Stimulated activated CD8-positive, alpha-beta memory T cell treated with anti-CD3 and anti-CD28 coated beads, Interleukin-7, amount 100 ng/mL, for 48 hours (primary cell): ENCODE results near the gene CKS2.

Experiments
- DNase-seq, 2 donors: peaks; one replicate each; pipeline ENCODE4 v3.0.0-alpha.2; 2020; ENCODE audit warnings: low read depth in 1 of 2; ENCODE audit errors: extremely low read depth in 1 of 2

The CKS2 gene

DNA sequence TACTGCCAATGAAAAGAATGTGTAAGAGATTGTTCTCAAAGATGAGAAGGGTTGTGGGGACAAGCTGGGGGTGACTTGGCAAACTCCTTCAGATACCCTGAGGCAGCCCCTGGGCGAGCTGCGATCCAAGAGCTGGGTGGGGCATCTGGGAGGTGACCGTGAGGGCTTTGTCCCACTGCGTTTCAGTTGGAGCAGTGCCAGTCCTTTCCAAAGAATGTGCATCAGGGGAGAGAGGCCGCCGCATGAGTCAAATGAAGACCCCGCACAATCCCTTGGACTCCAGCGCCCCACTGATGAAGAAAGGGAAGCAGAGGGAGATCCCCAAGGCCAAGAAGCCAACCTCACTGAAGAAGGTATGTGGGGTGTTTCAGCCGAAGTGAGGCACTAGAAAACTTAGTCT is 35.7 kb downstream of the CKS2 start:
- DNase-seq, result no peak

DNA sequence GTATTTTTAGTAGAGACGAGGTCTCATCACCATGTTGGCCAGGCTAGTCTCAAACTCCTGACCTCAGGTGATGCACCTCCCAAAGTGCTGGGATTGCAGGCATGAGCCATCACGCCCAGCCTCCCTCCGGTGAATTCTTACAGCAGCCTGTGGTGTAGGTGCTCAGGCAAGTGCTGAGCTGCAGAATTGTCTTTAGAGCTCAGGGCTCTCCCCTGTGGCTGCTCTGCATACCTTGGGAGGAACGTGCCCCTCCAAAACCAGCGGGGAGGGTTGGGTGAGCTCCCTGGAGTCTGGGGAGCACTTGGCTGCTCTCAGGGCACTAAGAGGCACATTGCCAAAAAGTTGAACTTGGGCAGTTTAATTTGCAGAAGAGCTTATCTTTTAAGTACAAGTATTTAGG is 36.7 kb downstream of the CKS2 start:
- no peak for DNase-seq

DNA sequence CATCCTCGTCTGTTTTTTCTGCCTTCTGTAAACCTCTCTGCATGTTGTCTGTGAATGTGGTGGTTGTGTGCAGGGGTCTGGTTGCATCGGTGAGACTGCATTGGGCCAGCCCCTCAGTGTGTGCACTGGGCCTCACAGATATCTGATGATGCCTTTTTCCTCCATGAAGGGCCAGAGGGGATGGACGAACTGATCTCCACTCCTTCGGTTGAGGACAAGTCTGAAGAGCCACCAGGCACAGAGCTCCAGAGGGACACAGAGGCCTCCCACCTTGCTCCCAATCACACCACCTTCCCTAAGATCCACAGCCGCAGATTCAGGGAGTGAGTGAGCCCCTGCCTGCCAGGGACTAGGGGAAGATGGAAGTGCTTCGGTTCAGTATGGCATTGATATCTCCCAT is 38.6 kb downstream of the CKS2 start:
- no peak for DNase-seq

DNA sequence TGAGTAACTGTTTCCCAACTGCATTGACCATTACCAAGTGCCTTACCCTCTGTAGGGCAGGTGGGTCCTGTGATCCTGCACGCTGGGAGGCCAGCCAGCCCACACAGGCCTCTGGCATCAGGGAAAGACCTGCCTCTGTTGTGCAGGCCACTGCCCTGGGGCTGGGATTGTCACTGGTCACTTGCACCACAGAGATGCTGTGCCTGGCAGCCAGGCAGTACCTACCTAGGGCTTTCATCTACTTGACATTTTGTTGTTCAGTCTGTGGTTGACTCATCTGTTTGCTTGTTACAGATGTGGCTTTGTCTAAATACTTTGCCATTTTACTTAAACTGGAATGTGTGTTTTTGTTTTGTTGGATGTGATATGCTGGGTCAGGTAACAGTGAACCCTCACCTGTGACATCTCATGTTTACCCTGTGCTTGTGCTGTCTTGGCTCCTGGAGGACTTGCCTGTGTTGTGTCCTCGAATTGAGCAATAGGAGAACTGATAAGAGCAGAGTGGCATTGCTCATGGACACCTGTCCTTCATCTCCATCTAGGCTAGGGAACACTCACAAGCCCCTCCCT is 40.1 kb downstream of the CKS2 start:
- no peak for DNase-seq

DNA sequence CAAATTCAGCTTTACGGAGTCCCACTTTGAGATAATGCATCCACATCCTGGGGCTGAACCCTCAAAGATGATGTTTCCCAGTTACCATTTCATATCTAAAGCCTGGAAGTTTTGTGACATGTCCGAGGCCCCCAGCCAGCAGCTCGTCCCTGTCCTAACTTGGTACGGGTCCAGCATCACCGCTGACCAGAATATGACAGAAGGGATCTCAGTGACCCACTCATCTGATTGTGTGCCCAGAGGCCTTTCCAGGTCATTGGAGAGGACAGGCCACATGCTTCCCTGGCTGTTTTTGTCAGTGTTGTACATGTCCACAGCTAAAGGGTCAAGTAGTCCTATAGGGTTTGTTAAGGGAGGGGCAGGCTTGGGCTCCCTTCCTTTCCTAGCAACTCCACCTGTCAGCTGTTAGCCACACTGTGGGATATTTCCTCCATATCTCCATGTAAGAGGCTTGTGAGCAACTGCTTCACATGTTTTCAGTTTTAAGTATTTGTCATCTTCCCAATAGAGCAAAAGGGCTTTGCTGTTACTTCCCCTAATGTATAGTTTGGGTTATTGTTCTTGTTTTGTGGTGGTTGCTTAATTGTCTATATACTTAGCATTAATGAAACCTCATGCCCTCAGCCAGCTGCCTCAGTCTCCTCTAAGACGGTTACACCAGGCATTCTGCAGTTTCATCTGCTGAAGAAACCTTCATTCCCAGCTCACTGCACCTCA is 40.7 kb downstream of the CKS2 start:
- DNase-seq, result no peak

DNA sequence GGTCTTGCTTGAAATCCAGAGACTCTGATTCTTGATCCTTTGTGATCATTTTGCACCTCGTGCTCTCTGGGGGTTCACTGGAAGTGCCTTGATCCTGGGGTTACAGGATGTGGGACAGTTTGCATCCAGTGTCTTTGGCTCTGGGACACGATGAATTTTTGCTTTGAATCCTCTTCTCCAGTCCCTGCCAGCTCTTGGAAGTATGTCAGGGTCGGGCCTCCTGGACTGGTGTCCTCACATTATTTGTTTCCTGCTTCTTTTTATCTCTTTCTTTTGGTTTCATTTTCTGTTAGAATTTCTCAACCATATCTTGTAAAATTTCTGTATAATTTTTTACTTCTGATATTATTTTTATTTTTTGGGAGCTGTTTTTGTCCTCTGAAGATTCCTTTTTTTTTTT is 41.5 kb downstream of the CKS2 start:
- no peak for DNase-seq

DNA sequence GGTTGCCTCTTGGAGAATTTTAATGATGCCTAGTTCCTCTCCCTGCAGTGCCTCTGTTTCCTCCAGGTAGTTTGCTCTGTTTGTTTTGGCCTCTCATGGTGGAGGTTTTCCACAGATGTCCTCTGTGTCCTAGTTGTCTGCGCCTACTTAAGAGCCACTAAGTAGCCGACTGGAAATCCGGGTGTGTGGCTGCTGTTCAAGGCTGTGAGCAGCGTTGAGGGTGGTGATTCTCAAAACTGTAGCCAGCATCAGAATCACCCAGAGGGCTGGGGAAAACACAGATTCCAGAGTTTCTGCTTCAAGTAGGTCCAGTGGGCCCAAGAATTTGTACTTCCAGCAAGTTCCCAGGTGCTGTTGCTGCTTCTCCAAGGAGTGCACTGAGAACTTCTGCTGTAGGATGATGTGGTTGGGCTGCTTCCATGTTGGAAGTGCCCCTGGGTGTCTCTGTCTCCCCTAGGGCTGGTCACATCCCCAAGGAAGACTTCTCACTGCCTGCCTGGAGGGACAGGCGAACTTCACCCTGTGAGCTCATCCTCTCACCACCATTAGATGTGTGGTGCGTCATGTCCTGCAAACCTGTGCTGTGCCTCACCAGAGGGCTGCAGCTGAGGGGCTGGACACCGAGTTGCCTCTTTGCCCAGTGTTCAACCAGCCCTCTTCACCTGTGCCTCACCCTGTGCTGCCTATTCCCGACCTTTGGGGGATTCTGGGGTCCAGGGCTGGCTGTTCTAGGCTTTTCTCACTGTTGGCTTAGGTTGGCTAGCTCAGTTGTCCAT is 42.1 kb downstream of the CKS2 start:
- no peak for DNase-seq

DNA sequence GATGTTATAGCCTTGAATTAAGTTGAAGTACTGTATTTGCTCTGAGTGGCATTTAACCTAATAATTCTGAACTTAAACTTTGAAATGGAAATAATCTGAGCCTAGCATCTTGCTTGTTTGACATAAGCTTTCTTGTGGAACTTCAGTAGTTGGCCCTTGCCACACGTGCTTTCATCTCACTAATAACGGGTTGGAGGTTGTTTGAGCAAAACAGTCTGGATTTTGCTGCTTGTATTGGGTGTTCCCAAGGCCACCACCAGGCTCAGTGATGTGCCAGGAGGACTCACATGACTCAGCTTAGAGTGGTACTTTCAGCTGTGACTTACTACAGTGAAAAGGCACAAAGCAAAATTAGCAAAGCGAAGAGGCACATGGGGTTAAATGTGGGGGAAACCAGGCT is 43.0 kb downstream of the CKS2 start:
- no peak for DNase-seq

DNA sequence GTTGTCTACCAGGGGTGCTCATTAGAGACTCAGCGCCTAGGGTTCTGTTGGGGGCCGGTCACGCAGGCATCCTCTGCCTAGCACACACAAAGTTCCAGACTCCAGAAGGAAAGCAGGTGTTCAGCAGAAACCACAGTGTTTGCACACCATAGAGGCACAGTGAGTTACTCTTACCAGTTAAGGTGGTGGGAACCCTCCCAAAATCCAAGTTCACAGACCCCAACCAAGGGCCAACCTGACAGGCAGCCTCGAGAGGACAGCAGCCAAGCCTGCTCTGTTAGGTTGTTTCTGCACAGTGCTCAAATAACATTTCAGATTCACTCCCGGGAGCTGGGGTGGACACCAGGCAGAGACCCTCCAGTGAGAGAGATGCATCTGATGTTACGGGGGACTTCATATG is 43.5 kb downstream of the CKS2 start:
- DNase-seq, result no peak

DNA sequence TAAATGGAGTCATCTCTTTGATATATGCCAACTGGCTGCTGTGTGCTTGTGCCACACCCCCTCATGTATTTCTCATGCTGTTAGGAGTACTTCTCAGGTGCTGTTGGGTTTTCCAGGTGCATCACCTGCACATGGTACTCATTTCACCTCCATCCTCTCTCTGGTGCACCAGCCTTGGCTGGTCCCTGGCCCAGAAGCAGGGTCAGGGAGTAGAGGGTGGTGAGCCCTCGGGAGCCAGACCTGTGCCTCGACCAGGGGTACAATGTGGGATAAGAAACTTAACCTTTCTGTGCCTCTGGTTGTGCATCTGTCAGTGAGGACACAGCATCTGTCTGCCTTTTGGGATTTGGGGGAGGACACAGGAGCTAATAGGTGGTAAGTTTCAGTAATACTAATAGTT is 45.8 kb downstream of the CKS2 start:
- no peak for DNase-seq

DNA sequence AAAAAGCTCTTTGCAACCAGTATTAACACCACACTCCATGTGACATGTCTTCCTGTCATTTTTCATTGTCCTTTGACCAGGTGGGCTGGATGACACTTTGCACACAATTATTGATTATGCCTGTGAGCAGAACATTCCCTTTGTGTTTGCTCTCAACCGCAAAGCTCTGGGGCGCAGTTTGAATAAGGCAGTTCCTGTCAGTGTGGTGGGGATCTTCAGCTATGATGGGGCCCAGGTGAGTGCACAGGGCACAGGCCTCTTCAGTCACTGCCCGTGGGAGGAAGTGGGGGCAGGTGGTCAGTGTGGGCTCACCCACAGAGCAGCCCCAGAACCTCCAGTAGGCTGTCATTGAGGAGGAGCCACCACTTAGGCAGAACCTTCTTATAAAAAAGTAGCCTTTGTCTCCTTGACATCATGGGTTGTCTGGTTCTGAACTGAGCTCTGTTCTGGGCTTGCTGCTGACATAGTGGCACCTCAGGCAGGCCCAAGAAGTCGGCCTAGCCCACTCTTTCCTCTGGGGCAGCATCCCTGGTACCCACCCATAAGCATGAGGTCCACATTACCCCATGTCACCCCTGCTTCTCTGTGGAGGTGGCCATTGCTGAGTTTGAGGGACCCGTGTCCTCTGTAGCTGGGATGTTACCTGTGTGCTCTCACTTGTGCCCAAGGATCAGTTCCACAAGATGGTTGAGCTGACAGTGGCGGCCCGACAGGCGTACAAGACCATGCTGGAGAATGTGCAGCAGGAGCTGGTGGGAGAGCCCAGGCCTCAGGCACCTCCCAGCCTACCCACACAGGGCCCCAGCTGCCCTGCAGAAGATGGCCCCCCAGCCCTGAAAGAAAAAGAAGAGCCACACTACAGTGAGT is 46.6 kb downstream of the CKS2 start:
- DNase-seq, result no peak

DNA sequence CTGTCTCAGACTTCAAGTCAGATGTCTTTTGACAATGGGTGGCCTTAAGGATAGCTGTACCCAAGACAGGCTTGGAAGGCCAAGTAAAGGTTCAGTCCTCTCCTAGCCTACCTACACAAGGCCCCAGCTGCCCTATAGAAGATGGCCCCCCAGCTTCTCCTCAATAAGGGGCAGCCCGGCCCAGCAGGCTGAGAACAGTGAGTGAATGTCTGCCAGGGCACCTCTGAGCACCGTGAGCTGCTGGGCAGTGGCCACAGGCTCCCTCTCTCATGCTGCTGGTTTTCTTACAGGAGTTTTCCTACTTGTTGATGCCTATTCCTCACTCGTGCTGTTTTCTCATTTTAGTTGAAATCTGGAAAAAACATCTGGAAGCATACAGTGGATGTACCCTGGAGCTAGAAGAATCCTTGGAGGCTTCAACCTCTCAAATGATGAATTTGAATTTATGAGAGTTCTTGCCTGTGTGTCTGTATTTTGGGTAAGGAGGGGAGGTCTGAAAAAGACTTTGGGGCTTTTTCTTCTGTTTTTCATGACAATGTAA is 47.5 kb downstream of the CKS2 start:
- DNase-seq, result no peak

DNA sequence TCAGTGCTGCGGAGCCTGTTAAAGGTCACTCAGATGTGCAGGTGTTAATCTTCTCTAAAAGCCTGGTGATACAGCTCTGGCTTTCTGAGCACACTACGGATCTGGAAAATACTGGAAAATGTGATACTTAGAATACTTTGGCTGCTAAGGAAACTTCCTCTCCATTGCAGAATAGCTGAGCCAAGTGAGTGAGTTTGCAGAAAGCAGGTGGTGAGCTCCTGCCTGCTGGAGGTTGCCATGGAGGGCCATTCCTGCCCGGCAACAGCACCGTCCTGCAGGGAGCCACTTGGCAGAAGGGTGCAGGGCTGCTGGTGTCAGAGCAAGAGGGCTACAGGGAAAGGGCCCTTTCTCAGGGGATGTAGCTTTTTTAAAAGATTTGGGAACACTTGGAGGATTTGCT is 48.0 kb downstream of the CKS2 start:
- DNase-seq, result no peak

DNA sequence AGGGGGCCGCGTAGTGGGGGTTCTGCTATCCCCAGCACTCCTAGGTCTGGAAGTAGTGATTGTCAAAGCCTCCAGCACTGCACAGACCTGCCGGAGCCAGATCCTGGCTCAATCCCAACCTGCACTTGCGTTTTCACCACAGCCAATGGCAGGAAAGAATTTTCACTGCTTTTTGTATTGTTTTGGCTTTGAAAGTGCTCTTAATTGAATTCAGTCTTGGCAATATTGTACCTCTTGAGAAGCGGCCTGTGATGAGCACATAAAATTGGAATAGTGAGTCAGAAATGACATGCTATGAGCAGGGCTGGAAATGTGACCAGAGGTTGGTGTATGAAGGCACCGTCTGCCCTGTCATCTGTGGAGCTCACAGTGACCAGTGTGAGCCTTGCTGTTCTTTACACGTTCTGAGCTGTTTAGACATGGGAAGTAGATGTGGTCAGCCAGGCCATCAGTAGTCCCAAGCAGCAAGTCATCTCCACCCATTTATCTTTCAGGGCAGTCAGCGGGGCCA is 48.8 kb downstream of the CKS2 start:
- DNase-seq, result no peak

DNA sequence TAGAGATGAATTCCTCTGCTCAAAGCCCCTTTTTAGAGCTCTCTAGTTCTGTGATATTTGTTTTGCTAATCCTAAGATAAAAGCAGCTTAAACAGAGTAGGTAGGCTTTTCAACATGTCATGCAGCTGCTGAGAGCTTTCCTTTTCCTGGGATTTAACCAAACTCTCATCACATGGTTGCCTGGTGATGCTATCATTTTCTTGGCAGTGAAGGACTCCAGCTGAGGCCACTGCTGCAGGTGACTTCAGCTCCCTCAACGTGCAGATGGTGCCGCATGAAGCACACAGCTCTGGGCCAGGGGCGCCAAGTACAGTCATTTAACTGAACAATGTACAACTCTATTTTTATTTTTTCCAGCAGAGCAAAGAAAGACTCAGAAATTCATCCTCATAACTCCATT is 49.5 kb downstream of the CKS2 start:
- DNase-seq, result no peak

DNA sequence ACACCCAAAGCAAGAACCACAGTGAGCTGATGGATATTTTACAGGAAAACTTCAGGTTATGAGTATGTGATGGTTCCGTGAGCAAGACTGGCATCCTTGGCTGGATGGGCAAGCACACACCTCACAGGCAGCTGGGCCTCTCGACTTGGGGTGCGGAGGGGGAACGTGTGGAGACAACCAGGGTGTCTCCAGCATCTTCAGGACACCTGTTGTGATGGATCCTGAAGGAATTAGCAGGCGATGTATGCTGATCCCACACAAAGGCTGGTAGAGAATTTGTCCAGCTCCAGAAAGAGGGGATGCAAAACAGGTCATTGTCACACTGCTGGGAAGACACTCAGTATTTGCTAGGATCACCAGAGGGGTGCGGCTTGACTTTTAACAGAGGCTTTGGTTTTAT is 50.0 kb downstream of the CKS2 start:
- no peak for DNase-seq

DNA sequence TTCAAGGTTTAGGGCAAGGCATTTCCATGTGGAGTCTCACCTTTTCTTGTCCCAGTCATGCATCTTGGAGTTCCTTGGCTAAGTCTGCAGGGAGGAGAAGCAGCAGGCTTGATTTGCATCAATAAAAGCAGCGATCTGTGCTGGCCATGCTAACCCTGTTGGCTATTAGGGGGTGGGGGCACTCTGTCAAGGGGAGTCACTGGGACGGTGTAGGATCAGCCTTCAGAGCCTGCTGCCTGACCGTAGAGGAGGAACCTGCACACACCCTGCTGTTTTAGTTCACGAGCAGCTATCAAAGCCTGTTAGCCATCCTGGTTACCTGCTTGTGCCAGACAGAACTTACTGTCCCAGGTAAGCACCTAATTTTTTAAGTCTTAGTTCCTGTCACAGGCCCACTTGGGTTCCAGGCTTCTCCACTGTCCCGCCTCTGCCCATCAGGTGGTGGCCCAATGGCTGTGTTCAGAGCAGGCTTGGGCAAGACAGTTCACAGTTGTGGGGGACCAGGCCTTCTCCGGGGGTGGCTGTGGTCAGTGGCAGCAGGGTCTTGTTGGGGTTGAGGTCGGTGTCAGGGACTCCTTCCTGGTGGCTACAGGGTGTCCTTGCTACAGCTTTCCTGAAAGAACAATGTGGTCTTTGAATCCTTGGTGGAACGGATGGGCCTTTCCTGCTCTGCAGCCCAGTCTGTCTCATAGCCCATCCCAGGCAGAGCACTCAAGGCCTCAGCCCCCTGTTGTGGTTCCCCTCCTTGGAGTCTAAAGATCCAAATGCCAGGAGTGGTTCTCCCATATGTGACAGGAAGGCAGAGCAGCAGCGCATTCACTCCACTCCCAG is 51.0 kb downstream of the CKS2 start:
- DNase-seq, result no peak

DNA sequence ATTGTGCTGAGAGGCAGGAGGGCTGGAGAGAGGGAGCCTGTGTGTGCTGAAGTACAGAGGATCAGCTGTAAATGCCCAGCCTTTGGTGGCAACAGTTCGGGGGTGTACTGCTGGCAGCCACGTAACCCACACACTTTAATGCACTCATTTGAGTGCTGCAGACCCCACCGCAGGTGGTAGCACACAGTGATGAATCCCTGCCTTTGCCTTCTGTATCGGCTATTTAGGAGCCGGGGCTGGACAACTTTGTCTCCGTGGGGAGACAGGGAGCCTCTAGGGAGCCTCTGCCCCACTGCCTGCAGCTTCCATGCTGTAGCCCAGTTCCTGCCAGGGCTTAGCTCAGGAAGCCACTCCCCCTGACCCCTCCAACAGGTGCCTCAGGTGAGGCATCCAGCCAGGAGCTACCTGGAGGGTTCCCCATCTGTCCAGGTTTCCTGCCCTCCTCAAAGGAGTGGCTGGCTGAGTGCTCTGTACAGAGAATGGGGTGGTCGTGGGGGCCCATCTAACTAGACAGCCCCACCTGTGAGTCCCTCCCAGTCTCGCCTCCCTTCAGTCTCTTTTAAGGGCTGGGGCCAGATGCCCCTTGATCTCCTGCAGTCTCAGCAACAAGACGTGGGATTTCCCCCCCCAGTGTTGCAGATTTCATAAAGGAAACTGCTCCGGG is 51.8 kb downstream of the CKS2 start:
- DNase-seq, result no peak

DNA sequence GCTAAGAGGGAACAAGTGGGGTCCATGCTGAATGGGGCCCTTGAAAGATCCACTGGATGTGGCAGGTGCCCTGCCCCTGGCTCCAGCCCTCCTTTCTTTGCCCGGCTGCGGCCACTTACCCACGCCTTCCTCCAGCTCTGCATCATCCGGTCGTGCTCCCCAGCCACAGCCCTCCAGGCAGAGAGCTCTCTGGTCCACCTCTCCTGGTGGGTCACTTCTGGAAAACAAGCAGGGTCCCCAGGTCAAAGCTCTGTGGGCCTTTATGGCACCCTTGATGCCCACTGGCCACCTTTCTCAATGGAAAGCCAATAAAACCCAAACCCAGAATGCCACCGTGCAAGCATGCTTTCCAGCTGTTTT is 52.3 kb downstream of the CKS2 start:
- no peak for DNase-seq
